ENCODE measurements around the gene GLIPR2. TPM values are rescaled to one million over a fixed set of nuclear protein-coding genes. Genes with fewer than 3 reads are reported as not detected.

GLIPR2 gene
- total RNA-seq, 4 donors from 2014 or later: 3.2 to 8.8 (median 5.6) TPM

- DNase-seq (ENCODE audit: low spot score in 2 of 2): peak; percentile 85 to 86
- WGBS: 75% methylated on average over 9 of the region's 10 CpGs
- Histone ChIP-seq H3K27ac (no peak overlapping the region), H3K4me1 (peaks cover 3% of the 10 kb centered on the region), H3K9me3 (no peaks in the 10 kb centered on the region), H3K36me3 (no peaks in the 10 kb centered on the region), H3K4me3 (no peak overlapping the region), H3K27me3 (no peaks in the 10 kb centered on the region)
- TF ChIP-seq EP300 (IDR thresholded peaks at IDR 0.05) (no peak), CTCF (IDR thresholded peaks at IDR 0.05) (peak; percentile 68 to 77), POLR2AphosphoS5 (IDR thresholded peaks at IDR 0.05) (no peak), POLR2A (IDR thresholded peaks at IDR 0.05) (no peak)
Observed at GRCh38 chr9:36102742-36103495, 33.6 kb upstream of the GLIPR2 start.

GRCh38 chr9:36109071-36109470, 27.5 kb upstream of the GLIPR2 start:
- H3K27ac ChIP-seq: no peak overlapping the region
- H3K4me1 ChIP-seq: no peaks in the 10 kb centered on the region
- no peaks in the 10 kb centered on the region for H3K27me3 ChIP-seq
- H3K9me3 ChIP-seq: no peaks in the 10 kb centered on the region
- WGBS: 81% methylated on average over 2 of the region's 2 CpGs
- no peaks in the 10 kb centered on the region for H3K36me3 ChIP-seq
- TF ChIP-seq POLR2AphosphoS5 (IDR thresholded peaks at IDR 0.05): no peak
- no peak for TF ChIP-seq CTCF (IDR thresholded peaks at IDR 0.05)
- TF ChIP-seq EP300 (IDR thresholded peaks at IDR 0.05): no peak
- no peak for TF ChIP-seq POLR2A (IDR thresholded peaks at IDR 0.05)
- no peak overlapping the region for H3K4me3 ChIP-seq
- DNase-seq (ENCODE audit: low spot score in 2 of 2): no peak

- TF ChIP-seq POLR2AphosphoS5 (IDR thresholded peaks at IDR 0.05) (no peak), EP300 (IDR thresholded peaks at IDR 0.05) (no peak), CTCF (IDR thresholded peaks at IDR 0.05) (no peak), POLR2A (IDR thresholded peaks at IDR 0.05) (no peak)
- no peaks in the 10 kb centered on the region for H3K27me3 ChIP-seq
- H3K27ac ChIP-seq: no peak overlapping the region
- H3K9me3 ChIP-seq: no peaks in the 10 kb centered on the region
- H3K36me3 ChIP-seq: no peaks in the 10 kb centered on the region
- DNase-seq (ENCODE audit: low spot score in 2 of 2): no peak
- H3K4me3 ChIP-seq: no peak overlapping the region
- no peaks in the 10 kb centered on the region for H3K4me1 ChIP-seq
- 86% methylated on average over 2 of the region's 2 CpGs for whole genome bisulfite sequencing
Observed at GRCh38 chr9:36110434-36110833, 26.1 kb upstream of the GLIPR2 start.

GRCh38 chr9:36112516-36112915, 24.0 kb upstream of the GLIPR2 start:
- TF ChIP-seq EP300 (IDR thresholded peaks at IDR 0.05) (no peak), POLR2AphosphoS5 (IDR thresholded peaks at IDR 0.05) (no peak), CTCF (IDR thresholded peaks at IDR 0.05) (no peak), POLR2A (IDR thresholded peaks at IDR 0.05) (no peak)
- Histone ChIP-seq H3K4me3 (no peak overlapping the region), H3K9me3 (no peaks in the 10 kb centered on the region), H3K36me3 (no peaks in the 10 kb centered on the region), H3K4me1 (no peaks in the 10 kb centered on the region), H3K27ac (no peak overlapping the region), H3K27me3 (no peaks in the 10 kb centered on the region)
- DNase-seq (ENCODE audit: low spot score in 2 of 2): no peak
- 95% methylated on average over 3 of the region's 3 CpGs for WGBS

GRCh38 chr9:36113999-36114398, 22.5 kb upstream of the GLIPR2 start:
- TF ChIP-seq POLR2AphosphoS5 (IDR thresholded peaks at IDR 0.05): no peak
- Histone ChIP-seq H3K27ac (no peak overlapping the region), H3K9me3 (no peaks in the 10 kb centered on the region), H3K36me3 (no peaks in the 10 kb centered on the region), H3K4me1 (no peaks in the 10 kb centered on the region), H3K4me3 (no peak overlapping the region), H3K27me3 (no peaks in the 10 kb centered on the region)
- WGBS: 80% methylated on average over 2 of the region's 2 CpGs
- no peak for DNase-seq (ENCODE audit: low spot score in 2 of 2)
